Measurements from ENCODE around the gene TOM1L2. TPM values are rescaled to one million over a fixed set of nuclear protein-coding genes. Genes with fewer than 3 reads are reported as not detected.
A peak's percentile ranks its signal among the peaks of the same experiment; 100 is the strongest.

TOM1L2 gene
- total RNA-seq, 1 experiment from 2014 or later = 24.1 TPM

DNA sequence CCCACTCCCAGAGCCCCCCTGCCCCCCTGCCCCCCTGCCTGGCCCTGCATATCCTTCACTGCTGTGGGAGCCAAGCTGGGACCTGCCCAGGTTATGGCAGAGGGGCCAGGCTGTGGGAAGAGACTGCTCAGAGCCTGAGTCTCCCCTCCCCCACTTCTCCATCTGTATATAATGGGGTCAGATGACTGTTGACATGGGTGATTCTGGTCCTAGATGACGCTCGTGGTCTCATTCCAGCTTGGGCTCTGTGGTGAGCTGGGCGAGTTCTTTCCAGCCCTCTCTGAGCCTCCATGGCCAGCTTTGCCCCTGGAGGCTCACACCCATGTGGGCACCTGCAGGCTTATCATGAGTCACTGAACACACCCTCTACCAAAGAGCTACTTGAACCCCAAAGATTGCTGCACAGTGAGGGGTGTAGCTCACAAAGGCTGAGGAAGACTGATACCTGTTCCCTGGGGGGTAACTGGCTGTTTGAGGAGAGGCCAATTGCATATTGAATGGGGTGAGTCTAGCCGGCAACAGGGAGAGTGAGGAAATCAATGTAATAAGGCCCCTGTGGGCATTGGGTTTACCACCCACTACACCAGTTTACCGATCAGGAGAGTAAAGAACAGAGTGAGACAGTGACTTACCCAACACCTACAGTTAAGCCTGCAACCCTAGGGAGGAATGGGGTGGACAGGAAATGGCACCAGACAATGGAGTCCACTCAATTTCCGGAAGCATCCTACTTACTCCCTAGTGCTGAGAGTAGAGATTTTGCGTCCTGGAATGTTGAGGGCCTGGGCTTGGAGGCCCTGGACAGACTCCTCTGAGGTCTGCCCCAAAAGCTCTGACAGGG, 131.2 kb downstream of the TOM1L2 start:
- Histone ChIP-seq H3K36me3 (ENCODE audit: control insufficient read depth in 1 of 2, insufficient read depth in 2 of 2, low read length in 2 of 2) (no peaks in the 10 kb centered on the region), H3K9ac (ENCODE audit: low read length) (peak overlapping the region; percentile 99), H3K27me3 (ENCODE audit: insufficient read depth, low read length) (no peaks in the 10 kb centered on the region), H4K20me1 (ENCODE audit: insufficient read depth) (no peaks in the 10 kb centered on the region), H3K4me3 (replicated peaks in 1 of 2; ENCODE audit: low read depth in 1 of 2, low read length in 2 of 2) (peak overlapping the region; percentile 52 to 84), H3K79me2 (ENCODE audit: insufficient read depth, low read length) (peaks cover 18% of the 10 kb centered on the region), H3K9me3 (ENCODE audit: control insufficient read depth in 1 of 2, insufficient read depth in 1 of 2, low read depth in 1 of 2, low read length in 2 of 2) (no peaks in the 10 kb centered on the region), H3K4me2 (ENCODE audit: low read length) (peak overlapping the region; percentile 88), H2AFZ (ENCODE audit: low read depth, low read length, poor library complexity, severe bottlenecking) (no peak overlapping the region), H3K9me2 (ENCODE audit: insufficient read depth) (no peaks in the 10 kb centered on the region), H3K27ac (ENCODE audit: low read depth, low read length) (peak overlapping the region; percentile 98), H3K4me1 (ENCODE audit: control insufficient read depth in 1 of 2, insufficient read depth in 2 of 2, low read length in 2 of 2) (peaks cover 48 to 61% of the 10 kb centered on the region in 2 experiments)
- TF ChIP-seq CEBPB (IDR thresholded peaks at IDR 0.05; ENCODE audit: low read depth) = no peak
- TF ChIP-seq ZFX (IDR thresholded peaks at IDR 0.05) = no peak
- peak; percentile 28; the same call in 1 of the 2 replicates for TF ChIP-seq SP1 (IDR thresholded peaks at IDR 0.05; ENCODE audit: low read depth)
- CTCF ChIA-PET = no interaction called here
- POLR2A ChIA-PET = interaction anchor here (1.0 to 1.9 kb wide), 3 partner anchors 8 to 23 kb away, joined by 3 to 11 read pairs (median 4); no protein-coding TSS in a partner anchor
- no TSS peak for BruUV-seq (replicated peaks)
- ATAC-seq = no peak
- DNase-seq (ENCODE audit: low read depth, low spot score) = no peak
- RAD21 ChIA-PET (ENCODE audit: low non-redundant PET in 1 of 2, low total read pairs in 2 of 2, uncharacterized antibody in 2 of 2, unreplicated experiment in 2 of 2) = interaction anchor here (0.6 to 0.7 kb wide), 4 partner anchors 8 to 447 kb away, joined by 3 read pairs; no protein-coding TSS in a partner anchor
- intact Hi-C loops (cut with micrococcal nuclease) = no loop called here

GRCh38 chr17:17839791-17840707, 132.2 kb downstream of the TOM1L2 start:
- Histone ChIP-seq H3K4me3 (replicated peaks in 1 of 2; ENCODE audit: low read depth in 1 of 2, low read length in 2 of 2) (peak overlapping the region; percentile 67 to 84), H3K9ac (ENCODE audit: low read length) (peak overlapping the region; percentile 99), H3K4me2 (ENCODE audit: low read length) (peak overlapping the region; percentile 88), H3K9me3 (ENCODE audit: control insufficient read depth in 1 of 2, insufficient read depth in 1 of 2, low read depth in 1 of 2, low read length in 2 of 2) (no peaks in the 10 kb centered on the region), H3K4me1 (ENCODE audit: control insufficient read depth in 1 of 2, insufficient read depth in 2 of 2, low read length in 2 of 2) (peaks cover 54 to 70% of the 10 kb centered on the region in 2 experiments), H3K9me2 (ENCODE audit: insufficient read depth) (no peaks in the 10 kb centered on the region), H3K27ac (ENCODE audit: low read depth, low read length) (peak overlapping the region; percentile 98), H3K79me2 (ENCODE audit: insufficient read depth, low read length) (peaks cover 27% of the 10 kb centered on the region), H2AFZ (ENCODE audit: low read depth, low read length, poor library complexity, severe bottlenecking) (no peak overlapping the region), H4K20me1 (ENCODE audit: insufficient read depth) (no peaks in the 10 kb centered on the region), H3K27me3 (ENCODE audit: insufficient read depth, low read length) (no peaks in the 10 kb centered on the region), H3K36me3 (ENCODE audit: control insufficient read depth in 1 of 2, insufficient read depth in 2 of 2, low read length in 2 of 2) (peaks cover 0 to 6% of the 10 kb centered on the region in 2 experiments; a peak in 1 of 4 replicates)
- TSS peak; percentile 48 for BruUV-seq (replicated peaks)
- ChIA-PET CTCF (no interaction called here), POLR2A (interaction anchor here (0.9 to 4.2 kb wide), 5 partner anchors 8 to 79 kb away, joined by 3 to 112 read pairs (median 5); no protein-coding TSS in a partner anchor), RAD21 (ENCODE audit: low non-redundant PET in 1 of 2, low total read pairs in 2 of 2, uncharacterized antibody in 2 of 2, unreplicated experiment in 2 of 2) (interaction anchor here in 1 of 2 experiments (0.7 kb wide), 1 partner anchor 9 kb away, joined by 3 read pairs; no protein-coding TSS in a partner anchor)
- intact Hi-C loops (cut with micrococcal nuclease) = loop anchor here (10.0 kb wide), 1 partner anchor 155 kb away; the partner anchor contains the start of gene RAI1
- peak; percentile 69 for DNase-seq (ENCODE audit: low read depth, low spot score)
- peak; percentile 63 for ATAC-seq
- TF ChIP-seq CTCF (IDR thresholded peaks at IDR 0.05 in 2 of 3, conservative IDR thresholded peaks at IDR 0.05 in 1 of 3; ENCODE audit: borderline replicate concordance in 1 of 3, insufficient read depth in 1 of 3, low read depth in 2 of 3, low read length in 2 of 3) (no peak), REST (IDR thresholded peaks at IDR 0.05; ENCODE audit: low read depth) (no peak), SIN3A (IDR thresholded peaks at IDR 0.05; ENCODE audit: low read depth) (peak; percentile 90), CEBPB (IDR thresholded peaks at IDR 0.05; ENCODE audit: low read depth) (no peak), FOSL1 (IDR thresholded peaks at IDR 0.05; ENCODE audit: low read depth) (no peak), ZNF274 (IDR thresholded peaks at IDR 0.05; ENCODE audit: low read depth, low read length) (no peak)
- TF ChIP-seq, protein P1, sequence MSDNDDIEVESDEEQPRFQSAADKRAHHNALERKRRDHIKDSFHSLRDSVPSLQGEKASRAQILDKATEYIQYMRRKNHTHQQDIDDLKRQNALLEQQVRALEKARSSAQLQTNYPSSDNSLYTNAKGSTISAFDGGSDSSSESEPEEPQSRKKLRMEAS (IDR thresholded peaks at IDR 0.05) = peak; percentile 80
